ENCODE results near the gene OR1L6. TPM values are rescaled to one million over a fixed set of nuclear protein-coding genes. Genes with fewer than 3 reads are reported as not detected.

OR1L6 gene
- not detected for total RNA-seq

GRCh38 chr9:122742003-122742402 is at the start of gene OR1L6:
OR1L6 (plus strand) TSS chr9:122742303; CDS start chr9:122749848, 7,545 bp downstream.

GRCh38 chr9:122723690-122724089 is 18.4 kb upstream of the OR1L6 start, which contains the start of gene OR1L4:
OR1L4 (plus strand) TSS chr9:122723990; CDS start chr9:122723990, 0 bp downstream.

GRCh38 chr9:122788831-122789230 is 46.7 kb downstream of the OR1L6 start, which contains the start of gene OR5C1:
OR5C1 (plus strand) TSS chr9:122788933; CDS start chr9:122788933, 0 bp downstream.

Other genes with a start within 250 kb of the OR1L6 start
- not detected for gene OR1J2, start 231.5 kb upstream of the OR1L6 start, total RNA-seq
- not detected for gene OR1J4, start 223.2 kb upstream of the OR1L6 start, total RNA-seq
- not detected for gene OR1N1, start 215.0 kb upstream of the OR1L6 start, total RNA-seq
- not detected for gene OR1N2, start 189.2 kb upstream of the OR1L6 start, total RNA-seq
- 0.31 TPM for gene OR1L8, start 158.9 kb upstream of the OR1L6 start, total RNA-seq
- not detected for gene OR1Q1, start 127.6 kb upstream of the OR1L6 start, total RNA-seq
- not detected for gene OR1B1, start 84.7 kb upstream of the OR1L6 start, total RNA-seq
- not detected for gene OR1L1, start 80.6 kb upstream of the OR1L6 start, total RNA-seq
- gene OR1L3, start 67.2 kb upstream of the OR1L6 start, total RNA-seq: not detected
- not detected for gene OR1L4, start 18.3 kb upstream of the OR1L6 start, total RNA-seq
- not detected for gene OR5C1, start 46.6 kb downstream of the OR1L6 start, total RNA-seq
- gene OR1K1, start 57.8 kb downstream of the OR1L6 start, total RNA-seq: not detected
- gene PDCL, start 86.3 kb downstream of the OR1L6 start, total RNA-seq: 40.1 TPM
- 131 TPM for gene RC3H2, start 163.1 kb downstream of the OR1L6 start, total RNA-seq
- gene ZBTB6, start 171.0 kb downstream of the OR1L6 start, total RNA-seq: 51.3 TPM
- gene ZBTB26, start 189.2 kb downstream of the OR1L6 start, total RNA-seq: 15.3 TPM
- 144 TPM for gene RABGAP1, start 198.7 kb downstream of the OR1L6 start, total RNA-seq

Measured in parietal lobe (tissue), 1 donor.